BLaER1 (cell line): Measurements from ENCODE around the gene APRT.
A peak's percentile ranks its signal among the peaks of the same experiment; 100 is the strongest.

Experiments used
- H3K27ac ChIP-seq: shearing (Covaris generic); formaldehyde crosslinking; 2 replicates; pipeline ENCODE4 v1.8.1; 2022
- H3K27me3 ChIP-seq: shearing (Covaris generic); formaldehyde crosslinking; 2 replicates; pipeline ENCODE4 v1.8.1; 2022
- H3K36me3 ChIP-seq: shearing (Covaris generic); formaldehyde crosslinking; 2 replicates; pipeline ENCODE4 v1.8.1; 2022
- H3K4me1 ChIP-seq: shearing (Covaris generic); formaldehyde crosslinking; 2 replicates; pipeline ENCODE4 v1.8.1; 2022
- H3K4me2 ChIP-seq: shearing (Covaris generic); formaldehyde crosslinking; 2 replicates; pipeline ENCODE4 v1.8.1; 2022
- H3K4me3 ChIP-seq: shearing (Covaris generic); formaldehyde crosslinking; 2 replicates; pipeline ENCODE4 v1.8.1; 2022
- H3K9ac ChIP-seq: shearing (Covaris generic); formaldehyde crosslinking; 2 replicates; pipeline ENCODE4 v1.8.1; 2022
- H3K9me3 ChIP-seq: shearing (Covaris generic); formaldehyde crosslinking; 2 replicates; pipeline ENCODE4 v1.8.1; 2022
- H4K20me1 ChIP-seq: shearing (Covaris generic); formaldehyde crosslinking; 2 replicates; pipeline ENCODE4 v1.8.1; 2022
- Cebpa-rat ChIP-seq: shearing (Covaris generic); IDR thresholded peaks from 2 replicates; pipeline ENCODE4 v1.8.1; 2022

The APRT gene

GRCh38 chr16:88784074-88784855 is 27.5 kb downstream of the APRT start:
- Histone ChIP-seq H3K9ac (peak overlapping the region; percentile 97), H3K4me3 (peak overlapping the region; percentile 87), H3K27ac (peak overlapping the region; percentile 97), H3K9me3 (no peaks in the 10 kb centered on the region), H3K4me1 (peaks cover 87% of the 10 kb centered on the region), H3K27me3 (no peaks in the 10 kb centered on the region), H3K4me2 (peak overlapping the region; percentile 95), H4K20me1 (peaks cover 51% of the 10 kb centered on the region), H3K36me3 (no peaks in the 10 kb centered on the region)
- TF ChIP-seq Cebpa-rat: no peak

GRCh38 chr16:88783391-88784073 is 28.2 kb downstream of the APRT start:
- no peak for TF ChIP-seq Cebpa-rat
- Histone ChIP-seq H4K20me1 (peaks cover 59% of the 10 kb centered on the region), H3K9me3 (no peaks in the 10 kb centered on the region), H3K36me3 (no peaks in the 10 kb centered on the region), H3K4me3 (peak overlapping the region; percentile 87), H3K4me2 (peak overlapping the region; percentile 95), H3K27me3 (no peaks in the 10 kb centered on the region), H3K9ac (peak overlapping the region; percentile 97), H3K27ac (peak overlapping the region; percentile 97), H3K4me1 (peaks cover 87% of the 10 kb centered on the region)

GRCh38 chr16:88782454-88783390 is 29.0 kb downstream of the APRT start:
- Histone ChIP-seq H3K4me3 (peak overlapping the region; percentile 87), H3K9ac (peak overlapping the region; percentile 97), H3K9me3 (no peaks in the 10 kb centered on the region), H4K20me1 (peaks cover 67% of the 10 kb centered on the region), H3K27me3 (no peaks in the 10 kb centered on the region), H3K36me3 (no peaks in the 10 kb centered on the region), H3K27ac (peak overlapping the region; percentile 97), H3K4me1 (peaks cover 87% of the 10 kb centered on the region), H3K4me2 (peak overlapping the region; percentile 95)
- no peak for TF ChIP-seq Cebpa-rat

GRCh38 chr16:88781140-88782077 is 30.3 kb downstream of the APRT start:
- TF ChIP-seq Cebpa-rat: no peak
- Histone ChIP-seq H3K4me3 (peak overlapping the region; percentile 29), H3K4me2 (peak overlapping the region; percentile 95), H3K36me3 (peaks cover 10% of the 10 kb centered on the region), H4K20me1 (peaks cover 80% of the 10 kb centered on the region), H3K4me1 (peaks cover 89% of the 10 kb centered on the region), H3K9ac (peak overlapping the region; percentile 72; the same call in 1 of the 2 replicates), H3K27me3 (no peaks in the 10 kb centered on the region), H3K27ac (peak overlapping the region; percentile 97), H3K9me3 (no peaks in the 10 kb centered on the region)

- peak overlapping the region; percentile 72 for H3K9ac ChIP-seq
- H3K27ac ChIP-seq: peak overlapping the region; percentile 97
- peaks cover 90% of the 10 kb centered on the region for H4K20me1 ChIP-seq
Observed at GRCh38 chr16:88780142-88781062, 31.3 kb downstream of the APRT start.

GRCh38 chr16:88779406-88780141 is 32.2 kb downstream of the APRT start:
- Histone ChIP-seq H3K27me3 (no peaks in the 10 kb centered on the region), H3K9me3 (no peaks in the 10 kb centered on the region), H3K4me2 (peak overlapping the region; percentile 95), H3K4me1 (peaks cover 96% of the 10 kb centered on the region), H3K9ac (peak overlapping the region; percentile 72), H3K4me3 (peak overlapping the region; percentile 29; the same call in 1 of the 2 replicates), H3K27ac (peak overlapping the region; percentile 97), H4K20me1 (peaks cover 98% of the 10 kb centered on the region), H3K36me3 (peaks cover 17% of the 10 kb centered on the region)
- no peak for TF ChIP-seq Cebpa-rat

More at GRCh38 chr16:88780142-88781062, 31.3 kb downstream of the APRT start:
- Histone ChIP-seq H3K4me2 (peak overlapping the region; percentile 95), H3K9me3 (no peaks in the 10 kb centered on the region), H3K4me3 (peak overlapping the region; percentile 29), H3K36me3 (peaks cover 17% of the 10 kb centered on the region), H3K27me3 (no peaks in the 10 kb centered on the region), H3K4me1 (peaks cover 89% of the 10 kb centered on the region)
- no peak for TF ChIP-seq Cebpa-rat

GRCh38 chr16:88778541-88779065 is 33.1 kb downstream of the APRT start:
- Histone ChIP-seq H3K27ac (peak overlapping the region; percentile 97), H3K9ac (peak overlapping the region; percentile 58), H3K4me3 (peak overlapping the region; percentile 35), H4K20me1 (peaks cover 100% of the 10 kb centered on the region), H3K9me3 (no peaks in the 10 kb centered on the region), H3K4me1 (peaks cover 100% of the 10 kb centered on the region), H3K27me3 (no peaks in the 10 kb centered on the region), H3K4me2 (peak overlapping the region; percentile 95), H3K36me3 (peaks cover 17% of the 10 kb centered on the region)
- TF ChIP-seq Cebpa-rat: no peak
